BE2C (cell line): ENCODE results near the gene TBC1D8.

Source experiments
- DNase-seq: peaks from one replicate; pipeline ENCODE4 v3.0.0-alpha.2; 2020
- H3K27me3 ChIP-seq: fragments of 250-450 bp; sonication (Bioruptor Pico); 2 replicates; pipeline ENCODE4 v1.5.1; 2020; ENCODE audit warnings: mild to moderate bottlenecking
- H3K36me3 ChIP-seq: fragments of 250-450 bp; sonication (Bioruptor Pico); 2 replicates; pipeline ENCODE4 v1.5.1; 2020; ENCODE audit warnings: mild to moderate bottlenecking
- H3K4me1 ChIP-seq: fragments of 250-450 bp; sonication (Bioruptor Pico); 2 replicates; pipeline ENCODE4 v1.5.1; 2020
- H3K4me3 ChIP-seq: 2 replicates; pipeline ENCODE4 v1.5.1; 2011; ENCODE audit warnings: low read depth, low read length
- H3K9me3 ChIP-seq: fragments of 250-450 bp; sonication (Bioruptor Pico); 2 replicates; pipeline ENCODE4 v1.5.1; 2020
- TF ChIP-seq, protein P1 (sequence below): IDR thresholded peaks from 2 replicates; pipeline ENCODE4 v1.5.1; 2012; ENCODE audit warnings: mild to moderate bottlenecking, low read depth, low read length

Gene TBC1D8

DNA sequence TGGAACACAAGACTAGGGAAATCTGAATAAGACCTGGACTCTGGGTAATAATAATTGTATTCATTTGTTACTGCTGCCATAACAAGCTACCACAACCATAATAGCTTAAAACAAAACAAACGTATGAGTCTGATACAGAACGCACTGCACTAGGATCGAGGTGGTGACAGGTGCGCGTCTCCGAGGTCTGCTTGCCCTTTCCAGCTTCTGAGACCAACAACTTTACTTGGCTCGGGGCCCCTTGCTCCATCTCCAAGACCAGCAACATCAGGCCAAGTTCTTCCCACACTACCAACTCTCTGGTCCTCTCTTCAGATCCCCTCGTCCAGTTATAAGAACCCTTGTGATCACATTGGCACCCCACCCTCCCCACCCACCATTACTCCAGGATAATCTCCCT lies 42.8 kb downstream of the TBC1D8 start:
- H3K27me3 ChIP-seq: no peaks in the 10 kb centered on the region
- peaks cover 12% of the 10 kb centered on the region for H3K4me1 ChIP-seq
- TF ChIP-seq, protein P1, sequence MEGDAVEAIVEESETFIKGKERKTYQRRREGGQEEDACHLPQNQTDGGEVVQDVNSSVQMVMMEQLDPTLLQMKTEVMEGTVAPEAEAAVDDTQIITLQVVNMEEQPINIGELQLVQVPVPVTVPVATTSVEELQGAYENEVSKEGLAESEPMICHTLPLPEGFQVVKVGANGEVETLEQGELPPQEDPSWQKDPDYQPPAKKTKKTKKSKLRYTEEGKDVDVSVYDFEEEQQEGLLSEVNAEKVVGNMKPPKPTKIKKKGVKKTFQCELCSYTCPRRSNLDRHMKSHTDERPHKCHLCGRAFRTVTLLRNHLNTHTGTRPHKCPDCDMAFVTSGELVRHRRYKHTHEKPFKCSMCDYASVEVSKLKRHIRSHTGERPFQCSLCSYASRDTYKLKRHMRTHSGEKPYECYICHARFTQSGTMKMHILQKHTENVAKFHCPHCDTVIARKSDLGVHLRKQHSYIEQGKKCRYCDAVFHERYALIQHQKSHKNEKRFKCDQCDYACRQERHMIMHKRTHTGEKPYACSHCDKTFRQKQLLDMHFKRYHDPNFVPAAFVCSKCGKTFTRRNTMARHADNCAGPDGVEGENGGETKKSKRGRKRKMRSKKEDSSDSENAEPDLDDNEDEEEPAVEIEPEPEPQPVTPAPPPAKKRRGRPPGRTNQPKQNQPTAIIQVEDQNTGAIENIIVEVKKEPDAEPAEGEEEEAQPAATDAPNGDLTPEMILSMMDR: no peak
- no peak overlapping the region for H3K4me3 ChIP-seq
- H3K36me3 ChIP-seq: no peaks in the 10 kb centered on the region
- no peaks in the 10 kb centered on the region for H3K9me3 ChIP-seq
- DNase-seq: no peak

DNA sequence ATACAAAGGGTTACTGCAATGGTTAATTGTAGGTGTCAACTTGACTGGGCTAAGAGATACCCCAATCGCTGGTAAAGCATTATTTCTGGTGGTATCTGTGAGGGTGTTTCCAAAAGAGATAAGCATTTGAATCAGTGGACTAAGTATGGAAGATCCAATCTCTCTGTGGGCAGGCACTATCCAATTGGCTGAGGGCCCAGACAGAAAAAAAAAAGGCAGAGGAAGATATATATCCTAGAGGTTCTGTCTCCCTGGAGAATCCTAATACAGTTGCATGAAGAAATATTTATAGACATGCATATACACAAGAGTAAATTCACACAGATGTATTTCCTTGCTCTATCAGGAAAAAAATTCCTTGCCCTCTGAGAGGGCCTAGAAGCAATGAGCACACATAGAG lies 43.9 kb downstream of the TBC1D8 start:
- Histone ChIP-seq H3K4me1 (peaks cover 6% of the 10 kb centered on the region), H3K36me3 (no peaks in the 10 kb centered on the region), H3K9me3 (no peaks in the 10 kb centered on the region), H3K4me3 (no peak overlapping the region), H3K27me3 (no peaks in the 10 kb centered on the region)
- TF ChIP-seq, protein P1: no peak
- no peak for DNase-seq

DNA sequence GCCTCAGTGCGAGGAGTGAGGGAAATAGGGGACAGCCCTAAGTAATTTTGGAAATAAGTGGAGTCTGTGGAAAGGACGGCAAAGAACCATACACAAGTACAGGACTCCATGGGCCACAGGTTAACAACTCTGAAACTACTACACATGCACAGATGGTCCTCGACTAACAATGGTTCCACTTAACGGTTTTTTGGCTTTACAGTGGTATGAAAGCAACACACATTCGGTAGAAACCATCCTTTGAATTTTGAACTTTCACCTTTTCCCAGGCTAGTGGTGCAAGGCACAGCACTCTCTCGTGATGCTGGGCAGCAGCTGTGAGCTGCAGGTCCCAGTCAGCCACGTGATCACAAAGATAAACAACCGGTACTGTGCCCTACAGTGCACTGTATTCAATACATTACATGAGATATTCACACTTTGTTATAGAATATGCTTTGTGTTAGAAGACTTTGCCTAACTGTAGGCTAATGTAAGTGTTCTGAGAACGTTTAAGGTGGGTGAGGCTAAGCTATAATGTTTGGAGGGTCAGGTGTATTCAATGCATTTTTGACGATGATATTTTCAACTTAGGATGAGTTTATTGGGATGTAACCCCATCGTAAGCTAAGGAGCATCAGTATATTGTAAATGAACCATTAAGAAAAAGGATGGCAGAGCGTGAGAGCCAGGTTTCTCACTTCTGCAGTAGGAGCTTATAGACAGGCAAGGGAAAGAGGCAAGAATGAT lies 44.6 kb downstream of the TBC1D8 start:
- TF ChIP-seq, protein P1: no peak
- Histone ChIP-seq H3K9me3 (no peaks in the 10 kb centered on the region), H3K4me1 (peaks cover 4% of the 10 kb centered on the region), H3K4me3 (no peak overlapping the region), H3K27me3 (no peaks in the 10 kb centered on the region), H3K36me3 (no peaks in the 10 kb centered on the region)
- DNase-seq: no peak

DNA sequence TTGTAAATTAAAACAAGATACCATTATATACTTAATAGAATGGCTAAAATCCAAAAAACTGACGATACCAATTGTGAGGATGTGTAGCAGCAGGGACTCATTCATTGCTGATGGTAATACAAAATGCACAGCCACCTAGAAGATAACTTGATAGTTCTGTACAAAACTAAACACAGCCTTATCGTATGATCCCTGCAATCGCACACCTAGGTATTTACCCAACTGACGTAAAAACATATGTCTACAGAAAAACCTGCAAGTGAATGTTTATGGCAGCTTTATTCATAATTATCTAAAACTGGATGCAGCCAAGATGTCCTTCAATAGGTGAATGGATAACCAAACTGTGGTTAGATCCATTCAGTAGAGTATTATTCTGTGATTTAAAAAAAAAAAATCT lies 45.5 kb downstream of the TBC1D8 start:
- Histone ChIP-seq H3K4me1 (peaks cover 4% of the 10 kb centered on the region), H3K4me3 (no peak overlapping the region), H3K9me3 (no peaks in the 10 kb centered on the region), H3K36me3 (no peaks in the 10 kb centered on the region), H3K27me3 (no peaks in the 10 kb centered on the region)
- TF ChIP-seq, protein P1: no peak
- no peak for DNase-seq

DNA sequence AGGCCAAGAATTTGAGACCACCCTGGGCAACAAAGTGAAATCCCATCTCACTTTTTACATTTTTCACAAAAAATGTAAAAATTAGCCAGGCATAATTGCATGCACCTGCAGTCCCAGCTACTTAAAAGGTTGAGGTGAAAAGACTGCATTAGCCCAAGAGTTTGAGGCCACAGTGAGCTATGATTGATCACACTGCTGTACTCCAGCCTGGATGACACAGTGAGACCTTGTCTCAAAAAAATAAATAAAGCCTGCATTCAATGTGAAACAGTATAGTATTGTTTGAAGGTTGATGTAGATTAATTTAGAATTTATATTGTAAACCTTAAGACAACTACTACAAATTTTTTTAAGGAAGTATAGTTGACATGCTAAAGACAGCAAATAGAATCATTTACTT lies 53.5 kb downstream of the TBC1D8 start:
- no peak for DNase-seq
- TF ChIP-seq, protein P1: no peak
- no peak overlapping the region for H3K4me3 ChIP-seq
- no peaks in the 10 kb centered on the region for H3K9me3 ChIP-seq
- no peaks in the 10 kb centered on the region for H3K4me1 ChIP-seq
- H3K36me3 ChIP-seq: no peaks in the 10 kb centered on the region
- no peaks in the 10 kb centered on the region for H3K27me3 ChIP-seq

DNA sequence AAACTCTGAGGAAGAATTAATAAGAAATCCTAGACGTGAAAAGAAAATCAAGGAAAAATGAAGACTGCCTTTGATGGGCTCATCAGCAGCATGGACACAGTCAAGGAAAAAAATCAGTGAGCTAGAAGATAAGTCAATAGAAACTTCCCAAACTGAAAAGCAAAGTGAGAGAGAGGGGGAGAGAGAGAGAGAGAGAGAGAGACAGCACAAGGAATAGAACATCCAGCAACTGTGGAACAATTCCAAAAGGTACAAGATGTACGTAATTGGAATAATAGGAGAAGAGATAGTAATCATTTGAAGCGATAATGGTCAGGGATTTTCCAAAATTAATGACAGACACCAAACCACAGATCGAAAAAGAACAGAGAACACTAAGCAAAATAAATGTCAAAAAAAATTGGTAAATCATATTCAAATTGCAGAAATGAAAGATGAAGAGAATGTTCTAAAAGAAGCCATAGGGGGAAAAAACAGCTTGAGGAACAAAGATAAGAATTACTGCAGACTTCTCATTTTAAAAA lies 54.5 kb downstream of the TBC1D8 start:
- H3K36me3 ChIP-seq: no peaks in the 10 kb centered on the region
- no peak overlapping the region for H3K4me3 ChIP-seq
- TF ChIP-seq, protein P1: no peak
- DNase-seq: no peak
- no peaks in the 10 kb centered on the region for H3K9me3 ChIP-seq
- H3K27me3 ChIP-seq: no peaks in the 10 kb centered on the region
- H3K4me1 ChIP-seq: no peaks in the 10 kb centered on the region
